ENCODE data around the gene CPXM2. TPM values are rescaled to one million over a fixed set of nuclear protein-coding genes. Genes with fewer than 3 reads are reported as not detected.

The CPXM2 gene
- total RNA-seq, 2 experiments from 2014 or later: not detected

DNA sequence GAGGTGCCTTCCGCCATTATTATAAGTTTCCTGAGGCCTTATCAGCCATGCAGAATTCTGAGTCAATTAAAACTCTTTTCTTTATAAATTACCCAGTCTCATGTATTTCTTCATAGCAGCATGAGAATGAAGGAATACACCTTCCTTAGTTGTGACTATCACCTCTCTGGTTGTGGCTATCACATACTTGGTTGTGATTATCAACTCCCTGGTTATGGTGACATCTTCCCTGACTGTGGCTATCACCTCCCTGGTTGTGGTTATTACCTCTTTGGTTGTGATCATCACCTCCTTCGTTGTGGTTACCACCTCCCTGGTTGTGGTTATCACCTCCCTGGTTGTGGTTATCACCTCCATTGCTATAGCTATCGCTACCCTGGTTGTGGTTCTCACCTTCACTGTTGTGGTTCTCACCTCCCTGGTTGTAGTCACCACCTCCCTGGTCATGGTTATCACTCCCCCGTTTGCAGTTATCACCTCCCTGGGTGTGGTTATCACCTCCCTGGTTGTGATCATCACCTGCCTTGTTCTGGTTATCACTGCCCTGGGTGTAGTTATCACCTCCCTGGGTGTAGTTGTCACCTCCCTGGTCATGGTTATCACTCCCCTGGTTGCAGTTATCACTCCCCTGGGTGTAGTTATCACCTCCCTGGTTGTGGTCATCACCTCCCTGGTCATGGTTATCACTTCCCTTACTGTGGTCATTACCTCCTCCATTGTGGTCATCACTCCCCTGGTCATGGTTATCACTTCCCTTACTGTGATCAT lies 119.5 kb downstream of the CPXM2 start:
- TF ChIP-seq, protein P1, sequence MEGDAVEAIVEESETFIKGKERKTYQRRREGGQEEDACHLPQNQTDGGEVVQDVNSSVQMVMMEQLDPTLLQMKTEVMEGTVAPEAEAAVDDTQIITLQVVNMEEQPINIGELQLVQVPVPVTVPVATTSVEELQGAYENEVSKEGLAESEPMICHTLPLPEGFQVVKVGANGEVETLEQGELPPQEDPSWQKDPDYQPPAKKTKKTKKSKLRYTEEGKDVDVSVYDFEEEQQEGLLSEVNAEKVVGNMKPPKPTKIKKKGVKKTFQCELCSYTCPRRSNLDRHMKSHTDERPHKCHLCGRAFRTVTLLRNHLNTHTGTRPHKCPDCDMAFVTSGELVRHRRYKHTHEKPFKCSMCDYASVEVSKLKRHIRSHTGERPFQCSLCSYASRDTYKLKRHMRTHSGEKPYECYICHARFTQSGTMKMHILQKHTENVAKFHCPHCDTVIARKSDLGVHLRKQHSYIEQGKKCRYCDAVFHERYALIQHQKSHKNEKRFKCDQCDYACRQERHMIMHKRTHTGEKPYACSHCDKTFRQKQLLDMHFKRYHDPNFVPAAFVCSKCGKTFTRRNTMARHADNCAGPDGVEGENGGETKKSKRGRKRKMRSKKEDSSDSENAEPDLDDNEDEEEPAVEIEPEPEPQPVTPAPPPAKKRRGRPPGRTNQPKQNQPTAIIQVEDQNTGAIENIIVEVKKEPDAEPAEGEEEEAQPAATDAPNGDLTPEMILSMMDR (IDR thresholded peaks at IDR 0.05): no peak
- intact Hi-C loops (cut with DNase I, micrococcal nuclease): no loop called here
- no peak overlapping the region for H3K4me3 ChIP-seq (ENCODE audit: low read length)
- POLR2A ChIA-PET: no interaction called here
- Mint-ChIP-seq H3K4me3 (no peak overlapping the region), H3K9me3 (no peaks in the 10 kb centered on the region), H3K36me3 (ENCODE audit: low read depth) (no peaks in the 10 kb centered on the region), H3K4me1 (ENCODE audit: low read depth) (no peaks in the 10 kb centered on the region), H3K27ac (no peak overlapping the region), H3K27me3 (peaks cover 15% of the 10 kb centered on the region)
- H3K27me3 ChIP-seq (ENCODE audit: control insufficient read depth in 1 of 2, insufficient read depth in 2 of 2, low read length in 2 of 2): no peaks in the 10 kb centered on the region
- H3K36me3 ChIP-seq (ENCODE audit: insufficient read depth, low read length): no peaks in the 10 kb centered on the region
- peaks cover 8 to 10% of the 10 kb centered on the region in 2 experiments for H3K9me3 ChIP-seq (ENCODE audit: control insufficient read depth in 1 of 2, insufficient read depth in 1 of 2, low read length in 2 of 2)
- no peak overlapping the region for H3K27ac ChIP-seq (ENCODE audit: low read depth in 1 of 2, low read length in 2 of 2)
- no peaks in the 10 kb centered on the region for H3K4me1 ChIP-seq (ENCODE audit: insufficient read depth, low read length)
- CTCF ChIA-PET: no interaction called here
- DNase-seq (peak in 3 of 14 experiments; percentile 1 to 13 (median 9)), ATAC-seq (ENCODE audit: poor library complexity) (no peak)

DNA sequence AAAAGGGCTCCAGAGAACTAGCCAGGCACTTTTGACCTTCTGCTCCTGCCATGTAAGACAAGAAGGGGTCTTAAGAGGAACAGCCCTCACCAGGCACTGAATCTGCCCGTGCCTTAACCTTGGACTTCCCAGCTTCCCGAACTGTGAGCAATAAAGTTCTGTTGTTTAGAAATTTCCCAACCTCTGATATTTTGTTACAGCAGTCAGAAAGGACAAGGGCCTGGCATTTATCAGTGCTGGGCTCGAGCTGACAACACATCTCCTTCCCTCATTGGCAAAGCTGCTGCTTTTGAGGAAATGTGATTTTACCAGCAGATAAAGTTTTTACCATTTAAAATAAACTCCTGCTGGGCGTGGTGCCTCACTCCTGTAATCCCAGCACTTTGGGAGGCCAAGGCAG lies 122.0 kb downstream of the CPXM2 start:
- Mint-ChIP-seq H3K4me3 (no peak overlapping the region), H3K27me3 (peaks cover 18% of the 10 kb centered on the region), H3K4me1 (ENCODE audit: low read depth) (no peaks in the 10 kb centered on the region), H3K36me3 (ENCODE audit: low read depth) (no peaks in the 10 kb centered on the region), H3K9me3 (no peaks in the 10 kb centered on the region), H3K27ac (no peak overlapping the region)
- Histone ChIP-seq H3K27me3 (ENCODE audit: control insufficient read depth in 1 of 2, insufficient read depth in 2 of 2, low read length in 2 of 2) (no peaks in the 10 kb centered on the region), H3K9me3 (ENCODE audit: control insufficient read depth in 1 of 2, insufficient read depth in 1 of 2, low read length in 2 of 2) (peaks cover 8% of the 10 kb centered on the region in 2 experiments), H3K36me3 (ENCODE audit: insufficient read depth, low read length) (no peaks in the 10 kb centered on the region), H3K4me3 (ENCODE audit: low read length) (no peak overlapping the region), H3K4me1 (ENCODE audit: insufficient read depth, low read length) (no peaks in the 10 kb centered on the region), H3K27ac (ENCODE audit: low read depth in 1 of 2, low read length in 2 of 2) (no peak overlapping the region)
- ChIA-PET CTCF (no interaction called here), POLR2A (no interaction called here)
- intact Hi-C loops (cut with DNase I, micrococcal nuclease): no loop called here
- TF ChIP-seq, protein P1 (IDR thresholded peaks at IDR 0.05): no peak
- ATAC-seq (ENCODE audit: poor library complexity): no peak
- DNase-seq: no peak

DNA sequence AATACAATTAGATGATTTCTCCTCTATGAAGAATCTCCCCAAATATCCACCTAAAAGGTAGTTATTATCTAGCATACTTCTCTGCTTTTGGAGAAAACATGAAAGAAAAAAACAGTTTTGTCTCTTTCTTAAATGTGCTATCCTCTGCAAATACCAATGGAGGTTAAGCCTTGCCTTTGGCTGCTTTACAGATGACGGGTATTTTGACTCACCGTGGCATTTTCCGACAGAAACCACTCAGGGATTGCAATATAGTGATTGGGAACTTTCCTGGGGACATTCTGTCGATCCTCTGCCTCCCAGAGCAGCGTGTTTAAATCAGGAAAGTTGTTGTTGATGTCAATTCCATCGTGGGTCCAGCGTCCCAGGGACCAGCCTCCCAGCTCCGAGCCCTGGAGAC lies 124.8 kb downstream of the CPXM2 start:
- TF ChIP-seq, protein P1 (IDR thresholded peaks at IDR 0.05): no peak
- Mint-ChIP-seq H3K27ac (no peak overlapping the region), H3K4me1 (ENCODE audit: low read depth) (no peaks in the 10 kb centered on the region), H3K36me3 (ENCODE audit: low read depth) (no peaks in the 10 kb centered on the region), H3K27me3 (peaks cover 28% of the 10 kb centered on the region), H3K4me3 (no peak overlapping the region), H3K9me3 (no peaks in the 10 kb centered on the region)
- H3K36me3 ChIP-seq (ENCODE audit: insufficient read depth, low read length): no peaks in the 10 kb centered on the region
- no peak overlapping the region for H3K4me3 ChIP-seq (ENCODE audit: low read length)
- ATAC-seq (ENCODE audit: poor library complexity): no peak
- H3K4me1 ChIP-seq (ENCODE audit: insufficient read depth, low read length): no peaks in the 10 kb centered on the region
- peaks cover 0 to 7% of the 10 kb centered on the region in 2 experiments for H3K9me3 ChIP-seq (ENCODE audit: control insufficient read depth in 1 of 2, insufficient read depth in 1 of 2, low read length in 2 of 2)
- no peak overlapping the region for H3K27ac ChIP-seq (ENCODE audit: low read depth in 1 of 2, low read length in 2 of 2)
- intact Hi-C loops (cut with DNase I, micrococcal nuclease): no loop called here
- ChIA-PET CTCF (no interaction called here), POLR2A (no interaction called here)
- H3K27me3 ChIP-seq (ENCODE audit: control insufficient read depth in 1 of 2, insufficient read depth in 2 of 2, low read length in 2 of 2): no peaks in the 10 kb centered on the region
- no peak for DNase-seq

Measured in CD4-positive, alpha-beta T cell (primary cell).